GM18861 (cell line): ENCODE data around the gene ELP2.
"Not testable (repeated sequence)": the region's sequence is repeated elsewhere in the genome, so short reads cannot be mapped to it uniquely, and the experiment has no call there.

Source experiments
- ATAC-seq: cut with Tn5 transposase; IDR thresholded peaks from one replicate; pipeline ENCODE4 v1.9.1; 2021; ENCODE audit not compliant: unreplicated experiment

Gene ELP2

DNA sequence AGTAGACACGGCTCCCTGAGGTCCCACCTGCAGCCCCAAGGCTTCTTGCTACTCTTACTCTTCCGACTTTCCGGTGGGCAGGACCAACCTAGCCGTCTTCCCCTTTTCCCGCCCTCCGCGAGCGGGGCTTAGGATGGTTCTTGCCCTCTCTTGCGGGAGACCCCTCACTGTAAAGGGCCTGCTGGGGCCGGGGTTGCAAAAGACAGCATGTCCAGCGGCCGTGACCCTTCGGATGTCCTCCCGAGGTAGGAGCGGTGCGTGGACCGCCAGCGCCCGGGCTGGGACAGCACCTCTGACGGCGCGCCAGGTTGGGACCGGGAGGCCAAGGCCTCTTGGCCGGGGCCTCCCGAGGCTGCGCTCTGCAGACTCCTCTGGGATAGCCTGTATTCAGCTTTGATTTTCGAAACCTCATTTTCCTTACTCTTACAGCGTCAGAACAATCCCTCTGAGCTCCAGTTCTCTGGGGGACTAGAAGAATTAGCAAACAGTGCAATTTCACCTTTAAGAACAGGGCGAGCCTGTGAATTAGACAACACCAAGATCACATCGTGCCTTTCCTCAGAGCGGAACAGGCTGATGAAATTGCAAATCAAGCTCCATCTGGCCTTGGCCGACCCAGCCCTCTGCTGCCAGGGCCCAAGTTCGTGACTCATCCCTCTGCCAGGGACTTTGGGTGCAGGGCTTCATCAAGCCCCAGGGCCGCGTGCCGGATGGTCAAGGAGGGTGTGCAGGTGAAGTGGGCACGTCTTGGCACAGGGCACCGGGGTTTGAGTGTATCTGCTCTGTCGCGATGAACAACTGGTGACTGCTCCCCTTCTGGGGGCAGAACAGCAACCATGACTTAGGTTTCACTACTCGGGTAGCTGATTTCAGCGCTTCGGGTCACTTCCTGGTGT, 58.4 kb downstream of the ELP2 start:
- no peak for ATAC-seq

DNA sequence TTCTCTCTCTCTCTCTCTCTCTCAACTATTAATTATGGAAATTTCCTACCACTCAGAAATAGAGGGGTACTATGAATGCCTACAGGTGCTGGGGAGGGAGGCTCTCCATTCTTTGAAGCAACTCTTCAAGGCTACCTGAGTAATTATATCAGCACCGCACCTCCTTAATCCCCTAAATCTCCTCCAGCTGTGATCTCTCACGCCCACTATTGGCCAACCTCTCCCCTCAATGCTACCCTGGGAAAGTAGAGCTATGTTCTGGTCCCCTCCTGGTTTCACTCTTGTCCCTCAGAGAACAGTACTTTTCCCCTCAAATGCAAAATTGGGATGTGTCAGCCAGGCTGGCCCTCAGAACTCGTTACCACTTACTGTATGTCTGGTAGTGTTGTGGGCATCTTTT, 59.2 kb downstream of the ELP2 start:
- no peak for ATAC-seq

DNA sequence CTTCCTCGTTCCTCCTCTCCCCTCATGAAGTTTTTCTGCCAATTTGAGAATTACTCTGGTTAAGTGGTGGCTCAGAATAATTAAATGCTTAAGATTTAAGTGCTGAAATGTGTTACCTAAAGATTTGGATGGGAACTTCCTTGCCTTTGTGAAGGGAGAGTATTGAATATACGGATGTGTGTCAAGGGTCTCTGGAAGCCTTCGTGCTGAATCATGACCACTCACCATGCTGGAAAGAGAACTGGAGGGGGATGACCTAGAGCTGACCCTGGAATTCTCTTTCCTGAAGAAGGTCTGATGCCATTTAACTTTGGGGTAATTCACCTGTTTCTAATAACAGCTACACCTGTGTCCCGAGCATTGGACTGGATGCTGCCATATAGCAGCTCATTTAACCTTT, 59.8 kb downstream of the ELP2 start:
- ATAC-seq: no peak

DNA sequence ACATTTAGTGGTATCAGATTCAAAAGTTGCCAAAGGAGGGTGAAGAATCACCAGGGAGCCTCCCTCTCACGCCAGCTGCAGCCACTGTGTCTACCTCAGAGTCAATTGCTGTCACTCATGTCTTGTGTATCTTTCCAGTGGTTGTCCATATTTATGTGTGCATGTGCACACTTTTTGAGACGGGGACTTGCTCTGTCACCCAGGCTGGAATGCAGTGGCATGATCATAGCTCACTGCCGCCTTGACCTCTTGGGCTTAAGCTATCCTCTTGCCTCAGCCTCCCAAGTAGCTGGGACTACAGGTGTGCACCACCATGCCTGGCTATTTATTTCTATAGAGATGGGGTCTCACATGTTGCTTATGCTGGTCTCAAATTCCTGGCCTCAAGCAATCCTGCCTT, 61.6 kb downstream of the ELP2 start:
- no peak for ATAC-seq

DNA sequence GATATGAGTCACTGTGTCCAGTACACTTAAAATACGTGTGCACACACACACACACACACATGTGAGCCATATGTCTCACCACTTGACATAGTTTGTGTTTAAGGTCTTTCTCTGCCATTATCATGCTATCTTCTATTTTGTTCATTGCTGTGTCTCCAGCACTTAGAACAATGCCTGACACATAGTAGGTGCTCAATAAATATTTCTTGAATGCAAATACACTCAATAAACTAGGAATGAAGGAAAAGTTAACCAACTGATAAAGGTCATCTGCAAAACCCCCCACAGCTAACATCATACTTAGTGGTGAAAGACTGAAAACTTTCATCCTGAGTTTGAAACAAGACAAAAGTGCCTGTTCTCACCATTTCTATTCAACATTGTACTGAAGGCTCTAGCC, 62.0 kb downstream of the ELP2 start:
- no peak for ATAC-seq

DNA sequence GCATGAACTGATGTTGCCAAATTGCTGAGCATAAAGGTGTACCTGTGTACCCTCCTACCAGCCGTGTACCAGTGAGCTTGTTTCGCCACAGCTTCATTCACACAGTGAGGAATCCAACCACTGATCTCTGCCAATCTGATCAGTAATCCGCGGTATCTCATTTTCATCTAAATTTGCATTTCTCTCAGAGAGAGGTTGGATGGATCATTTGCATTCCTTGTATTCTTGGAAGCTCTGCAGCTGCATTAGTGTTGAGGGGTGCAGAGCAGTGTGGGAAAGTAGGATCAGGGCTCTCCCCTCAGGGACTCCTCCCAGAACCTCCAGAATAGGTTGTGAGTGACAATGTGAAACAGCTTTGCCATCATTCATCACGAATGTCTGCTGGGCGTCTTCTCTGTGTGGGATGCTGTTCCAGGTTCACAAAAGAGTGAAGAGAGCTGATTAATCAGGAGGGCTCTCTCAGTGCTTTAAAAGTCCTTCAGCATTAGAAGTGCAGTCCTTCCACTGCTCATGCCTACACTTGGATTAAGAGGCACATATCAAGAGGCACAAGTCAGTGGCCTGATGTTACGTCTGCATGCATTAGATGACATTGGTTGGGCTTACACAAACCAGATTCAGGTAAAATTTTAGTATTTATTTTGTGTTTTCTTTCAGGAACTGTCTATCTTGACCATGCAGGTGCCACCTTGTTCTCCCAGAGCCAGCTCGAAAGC, 65.1 kb downstream of the ELP2 start:
- no peak for ATAC-seq

DNA sequence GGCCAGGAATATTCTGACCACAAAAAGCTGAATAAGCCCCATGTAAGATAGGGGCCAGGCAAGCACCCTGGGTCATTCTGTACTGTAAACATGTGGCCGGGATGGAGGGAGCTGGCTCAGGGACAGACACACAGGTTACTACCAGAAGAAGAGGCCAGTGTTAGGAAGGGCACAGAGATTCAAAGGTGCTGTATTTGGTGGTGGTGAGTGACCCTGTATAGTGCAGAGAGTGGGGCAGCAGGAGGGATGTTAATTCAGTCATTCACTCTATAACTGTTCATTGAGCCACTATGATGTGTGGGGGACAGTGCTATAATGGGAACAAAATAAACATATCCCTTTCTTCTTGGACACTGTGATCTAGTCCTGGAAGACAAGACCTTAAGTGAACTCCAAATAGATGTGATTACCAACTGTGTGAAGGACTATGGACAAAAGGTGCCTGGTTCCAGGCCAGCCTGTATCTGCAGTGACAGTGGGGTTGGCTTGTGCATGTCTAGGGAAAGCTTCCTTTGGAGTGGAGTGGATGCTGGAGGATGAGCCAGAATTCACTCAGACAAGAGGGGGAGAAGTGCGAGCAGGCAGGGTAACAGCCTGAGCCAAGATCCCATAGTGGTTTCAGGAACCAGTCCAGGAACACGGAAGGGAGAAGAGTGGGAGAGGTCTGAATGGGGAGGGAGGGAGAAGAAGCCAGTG, 65.9 kb downstream of the ELP2 start:
- no peak for ATAC-seq

DNA sequence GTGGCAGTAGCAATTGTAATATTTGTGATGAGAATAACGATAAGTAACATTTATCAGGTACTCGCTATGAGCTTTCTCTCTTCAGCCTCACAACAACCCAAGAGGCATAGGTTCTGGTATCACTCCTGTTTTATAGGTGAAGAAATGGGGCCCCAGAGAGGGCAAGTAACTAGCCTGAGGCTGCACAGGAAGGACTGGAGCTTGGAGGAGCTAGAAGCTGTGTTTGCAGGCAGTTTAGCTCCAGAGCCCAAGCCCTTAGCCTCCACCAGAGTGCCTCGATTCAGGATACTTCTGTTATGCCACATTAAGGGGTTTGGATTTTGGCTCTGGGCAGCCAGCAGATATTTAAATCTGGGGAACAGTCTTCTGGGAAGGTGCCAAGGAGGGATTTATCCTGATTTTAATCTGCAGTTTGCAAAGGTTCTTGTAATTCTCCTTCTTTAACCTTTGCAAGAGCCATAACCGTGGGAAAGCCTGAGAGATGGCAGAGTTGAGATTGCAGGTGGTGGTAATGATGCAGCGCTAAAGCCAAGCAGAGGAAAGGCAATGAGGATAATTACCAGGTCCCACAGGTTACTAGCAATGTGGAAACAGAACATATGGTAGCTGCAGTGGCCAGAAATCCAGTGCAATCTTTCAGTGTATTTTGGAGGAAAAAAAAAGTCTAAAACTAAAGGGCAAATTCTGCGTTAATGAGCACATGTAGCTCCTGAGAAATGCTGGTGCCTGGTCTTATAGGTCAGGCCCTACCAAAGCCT, 66.7 kb downstream of the ELP2 start:
- ATAC-seq: no peak

DNA sequence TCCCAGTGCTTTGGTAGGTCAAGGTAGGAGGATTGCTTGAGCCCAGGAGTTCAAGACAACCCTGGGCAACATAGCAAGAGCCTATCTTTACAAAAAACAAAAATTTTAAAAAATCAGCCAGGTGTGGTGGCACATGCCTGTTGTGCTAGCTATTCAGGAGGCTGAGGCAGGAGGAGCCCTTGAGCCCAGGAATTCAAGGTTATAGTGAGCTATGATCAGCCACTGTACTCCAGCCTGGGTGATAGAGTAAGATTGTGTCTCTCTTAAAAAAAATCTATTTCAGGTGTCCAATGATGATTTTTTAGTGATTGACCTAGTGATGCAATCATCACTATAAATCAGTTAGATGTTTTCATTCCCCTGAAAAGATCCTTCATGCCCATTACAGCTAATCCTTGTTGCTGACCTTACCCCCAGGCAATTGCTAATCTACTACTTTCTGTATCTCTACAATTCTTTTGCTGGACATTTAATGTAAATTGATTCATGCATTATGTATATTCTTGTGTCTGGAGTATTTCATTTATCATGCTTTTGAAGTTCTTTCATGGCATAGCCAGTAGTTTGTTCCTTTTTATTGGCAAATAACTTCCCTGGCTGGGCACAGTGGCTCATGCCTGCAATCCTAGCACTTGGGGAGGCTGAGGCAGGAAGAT, 67.9 kb downstream of the ELP2 start:
- no peak for ATAC-seq

DNA sequence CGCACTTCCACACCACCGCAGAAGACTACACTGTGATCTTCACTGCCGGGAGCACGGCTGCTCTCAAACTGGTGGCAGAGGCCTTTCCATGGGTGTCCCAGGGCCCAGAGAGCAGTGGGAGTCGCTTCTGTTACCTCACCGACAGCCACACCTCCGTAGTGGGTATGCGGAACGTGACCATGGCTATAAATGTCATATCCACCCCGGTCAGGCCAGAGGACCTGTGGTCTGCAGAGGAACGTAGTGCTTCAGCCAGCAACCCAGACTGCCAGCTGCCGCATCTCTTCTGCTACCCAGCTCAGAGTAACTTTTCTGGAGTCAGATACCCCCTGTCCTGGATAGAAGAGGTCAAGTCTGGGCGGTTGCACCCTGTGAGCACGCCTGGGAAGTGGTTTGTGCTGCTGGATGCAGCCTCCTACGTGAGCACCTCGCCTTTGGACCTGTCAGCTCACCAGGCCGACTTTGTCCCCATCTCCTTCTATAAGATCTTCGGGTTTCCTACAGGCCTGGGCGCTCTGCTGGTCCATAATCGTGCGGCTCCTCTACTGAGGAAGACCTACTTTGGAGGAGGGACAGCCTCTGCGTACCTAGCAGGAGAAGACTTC, 70.1 kb downstream of the ELP2 start:
- no peak for ATAC-seq

DNA sequence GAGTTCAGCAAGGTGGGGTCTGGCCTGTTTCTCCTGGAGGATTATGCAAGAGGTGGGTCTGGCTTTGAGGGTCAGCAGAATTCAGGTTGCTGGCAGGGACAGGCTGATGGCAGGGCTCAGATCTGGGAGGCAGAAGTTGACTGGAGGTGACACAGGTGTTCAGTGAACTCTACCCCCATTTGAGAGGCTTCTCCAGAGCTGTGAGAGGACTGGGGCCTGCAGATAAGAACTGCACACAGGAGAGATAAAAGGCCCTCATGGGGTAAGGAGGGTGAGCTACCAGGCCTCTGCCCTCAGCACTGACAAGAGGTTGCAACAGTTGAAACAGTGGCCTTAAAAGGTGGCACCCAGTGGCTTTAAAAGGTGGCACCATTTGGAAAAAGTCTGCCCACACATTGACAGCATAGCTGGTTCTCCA, 70.7 kb downstream of the ELP2 start:
- no peak for ATAC-seq

DNA sequence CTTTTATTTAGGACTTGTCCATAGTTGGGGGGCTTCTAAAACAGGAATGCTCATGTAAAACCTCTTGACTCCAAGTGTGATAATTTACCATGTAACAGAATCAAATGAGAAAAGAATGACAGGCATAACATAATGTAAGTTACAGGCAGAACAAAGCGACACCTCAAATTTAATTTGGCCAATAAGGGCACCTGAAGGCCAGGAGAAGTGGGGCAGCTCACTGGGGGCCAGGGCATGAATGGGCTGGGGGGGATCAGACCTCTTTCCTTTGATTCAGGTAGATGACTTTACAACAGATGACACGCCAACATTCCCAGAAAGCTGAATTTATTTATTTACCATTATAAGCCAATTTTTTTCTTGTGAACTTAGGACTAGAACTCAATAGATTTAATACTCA, 72.1 kb downstream of the ELP2 start:
- ATAC-seq: no peak

DNA sequence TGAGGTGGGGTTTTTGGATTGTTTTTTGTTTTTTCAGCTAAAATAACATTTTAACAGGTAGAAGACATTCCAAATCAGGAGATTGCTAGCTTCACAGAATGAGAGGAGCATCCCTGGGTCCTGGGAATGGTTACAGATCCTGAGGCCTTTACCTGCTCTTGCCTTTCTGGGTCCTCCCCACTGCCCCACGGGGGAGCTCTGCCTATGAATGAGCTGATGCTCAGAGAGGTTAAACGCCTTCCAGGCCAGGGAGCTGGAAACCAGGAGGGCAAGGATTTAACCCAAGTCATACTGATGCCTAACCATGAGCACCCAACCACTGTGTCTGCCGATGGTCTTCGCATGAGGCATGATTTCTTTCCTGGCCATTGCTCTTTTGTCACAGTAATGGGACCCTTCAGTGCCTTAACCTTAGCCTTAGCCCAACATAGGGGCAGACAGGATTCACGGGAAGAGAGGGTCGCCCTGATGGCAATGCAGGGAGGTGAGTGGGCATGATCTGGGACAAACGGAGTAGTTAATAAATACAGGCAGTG, 73.7 kb downstream of the ELP2 start:
- no peak for ATAC-seq

DNA sequence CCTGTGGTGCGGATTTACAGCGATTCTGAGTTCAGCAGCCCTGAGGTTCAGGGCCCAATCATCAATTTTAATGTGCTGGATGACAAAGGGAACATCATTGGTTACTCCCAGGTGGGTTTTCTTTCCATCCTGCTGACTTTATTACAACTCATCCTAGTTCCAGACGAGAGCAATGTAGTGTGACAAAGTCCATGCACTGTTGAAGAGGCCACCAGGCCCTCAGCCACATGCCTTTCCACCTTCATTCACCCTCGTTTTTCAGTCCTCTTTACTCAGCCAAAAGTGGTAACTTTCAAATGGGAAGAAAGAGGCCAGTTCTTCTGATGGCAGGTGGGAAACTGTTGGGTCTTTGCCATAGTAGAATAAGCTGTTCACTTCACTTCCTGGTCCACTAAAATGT, 75.5 kb downstream of the ELP2 start:
- ATAC-seq: no peak

DNA sequence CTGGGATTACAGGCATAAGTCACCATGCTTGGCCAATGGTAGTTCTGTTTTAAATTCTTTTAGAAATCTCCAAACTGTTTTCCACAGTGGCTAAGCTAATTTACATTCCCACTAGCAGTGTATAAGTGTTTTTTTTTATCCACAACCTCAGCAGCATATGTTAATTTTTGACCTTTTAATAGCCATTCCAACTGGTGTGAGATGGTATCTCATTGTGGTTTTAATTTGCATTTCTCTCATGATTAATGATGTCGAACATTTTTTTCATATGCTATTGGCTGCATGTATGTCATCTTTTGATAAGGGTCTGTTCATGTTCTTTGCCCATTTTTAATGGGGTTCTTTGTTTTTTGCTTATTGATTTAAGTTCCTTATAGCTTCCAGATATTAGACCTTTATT, 77.6 kb downstream of the ELP2 start:
- no peak for ATAC-seq

DNA sequence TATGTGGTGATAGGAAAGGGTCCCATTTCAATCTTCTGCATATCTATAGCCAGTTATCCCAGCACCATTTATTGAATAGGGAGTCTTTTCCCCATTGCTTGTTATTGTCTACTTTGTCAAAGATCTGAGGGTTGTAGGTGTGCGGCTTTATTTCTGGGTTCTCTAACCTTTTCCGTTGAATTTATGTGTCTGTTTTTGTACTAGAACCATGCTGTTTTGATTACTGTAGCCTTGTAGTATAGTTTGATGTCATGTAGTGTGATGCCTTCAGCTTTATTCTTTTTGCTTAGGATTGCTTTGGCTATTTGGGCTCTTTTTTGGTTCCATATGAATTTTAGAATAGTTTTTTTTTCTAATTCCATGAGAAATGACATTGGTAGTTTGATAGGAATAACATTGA, 78.3 kb downstream of the ELP2 start:
- not testable (repeated sequence) for ATAC-seq

DNA sequence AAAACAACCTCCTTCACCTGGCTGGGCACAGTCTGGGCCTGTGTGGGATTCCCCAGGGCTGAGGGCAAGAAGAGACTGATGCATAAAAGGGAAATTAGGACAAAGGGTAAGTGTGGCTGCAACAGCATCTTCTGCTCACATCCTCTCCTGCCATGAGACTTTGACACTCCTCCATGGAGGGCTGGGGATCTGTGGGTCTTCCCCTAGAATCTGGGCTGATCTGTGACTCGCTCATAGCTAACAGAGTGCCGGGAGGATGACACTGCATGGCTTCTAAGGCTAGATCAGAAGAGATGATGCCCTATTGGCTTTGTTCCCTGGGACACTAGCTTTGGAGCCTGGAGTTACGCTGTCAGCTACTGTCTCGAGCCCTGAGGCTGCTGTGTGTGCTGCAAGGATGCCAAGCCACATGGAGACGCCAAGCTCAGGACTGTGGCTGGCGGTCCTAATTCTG, 81.9 kb downstream of the ELP2 start:
- no peak for ATAC-seq

DNA sequence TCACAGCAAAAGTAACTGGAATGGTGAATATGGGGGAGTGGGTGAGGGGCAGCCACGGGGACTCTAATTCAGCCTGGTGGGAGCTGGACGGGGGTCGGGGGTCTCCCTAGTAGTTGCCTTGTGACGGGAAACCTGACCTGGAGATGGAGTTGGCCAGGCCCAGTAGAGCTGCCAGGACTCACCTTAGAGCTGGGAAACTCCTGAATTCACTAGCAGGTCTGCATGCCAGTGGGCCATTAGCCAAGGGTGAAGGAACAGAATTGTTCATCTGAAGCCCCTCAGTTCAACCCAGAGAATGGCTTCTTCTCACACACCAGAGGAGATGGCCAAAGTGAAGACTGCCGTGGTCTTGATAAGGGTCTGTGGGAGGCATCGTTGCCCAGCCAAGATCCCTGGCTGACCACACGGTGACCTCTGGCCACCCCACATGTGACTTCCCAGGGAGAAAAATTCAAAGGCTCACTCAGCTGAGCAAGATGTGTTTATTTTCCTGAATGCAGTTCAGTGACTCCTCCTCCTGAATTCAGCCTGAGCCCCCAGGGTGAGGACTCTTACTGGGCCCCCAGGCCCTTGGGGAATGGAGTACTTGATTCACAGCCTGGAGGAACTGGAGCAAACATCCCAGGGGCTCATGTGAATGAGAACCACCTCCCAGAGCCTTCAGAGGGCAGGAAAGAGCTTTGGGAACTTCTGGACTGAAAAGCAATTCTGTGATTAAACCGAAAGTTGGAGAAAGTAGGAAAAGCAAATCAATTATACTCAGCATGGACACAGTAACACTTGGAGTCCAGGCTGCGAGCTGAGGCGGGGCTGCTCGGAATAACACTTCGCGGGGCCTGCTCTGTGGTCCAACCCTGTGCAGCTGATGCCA, 82.8 kb downstream of the ELP2 start:
- ATAC-seq: no peak

DNA sequence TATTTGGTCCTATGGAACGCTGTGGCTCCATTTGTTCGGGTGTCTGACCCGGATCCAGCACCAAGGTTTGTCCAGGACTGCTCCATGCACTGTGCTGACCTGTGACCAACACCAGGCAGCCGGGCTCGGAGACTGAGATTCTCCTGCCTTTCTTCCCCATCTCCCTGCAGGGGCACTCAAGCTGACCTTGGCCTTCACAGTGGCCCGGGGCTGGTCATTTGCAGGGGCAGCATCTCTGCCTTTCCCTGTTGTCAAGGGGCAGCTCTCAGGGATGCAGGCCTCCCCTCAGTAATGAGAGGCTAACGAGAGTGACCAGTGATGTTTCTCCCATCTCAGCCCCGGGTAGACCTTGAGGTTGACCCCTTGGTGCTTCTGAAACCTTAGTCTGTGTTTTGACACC, 85.1 kb downstream of the ELP2 start:
- ATAC-seq: no peak
